GM19324 (cell line): ENCODE data around the gene LUC7L3.
A peak's percentile ranks its signal among the peaks of the same experiment; 100 is the strongest.

Source experiments
- ATAC-seq: cut with Tn5 transposase; IDR thresholded peaks from one replicate; pipeline ENCODE4 v1.9.1; 2021; ENCODE audit warnings: mild to moderate bottlenecking, moderate library complexity; ENCODE audit not compliant: unreplicated experiment, low FRiP score

Gene LUC7L3

DNA sequence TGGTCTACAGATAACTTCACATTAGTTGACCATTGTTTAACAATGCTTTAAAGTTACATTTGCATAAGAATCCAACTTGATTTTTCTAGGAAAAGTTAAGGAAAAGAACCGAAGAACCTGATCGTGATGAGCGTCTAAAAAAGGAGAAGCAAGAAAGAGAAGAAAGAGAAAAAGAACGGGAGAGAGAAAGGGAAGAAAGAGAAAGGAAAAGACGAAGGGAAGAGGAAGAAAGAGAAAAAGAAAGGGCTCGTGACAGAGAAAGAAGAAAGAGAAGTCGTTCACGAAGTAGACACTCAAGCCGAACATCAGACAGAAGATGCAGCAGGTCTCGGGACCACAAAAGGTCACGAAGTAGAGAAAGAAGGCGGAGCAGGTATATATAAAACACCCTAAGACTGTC, 26.2 kb downstream of the LUC7L3 start:
- no peak for ATAC-seq

- no peak for ATAC-seq
Measured at GRCh38 chr17:50749245-50749644, 29.8 kb downstream of the LUC7L3 start.

DNA sequence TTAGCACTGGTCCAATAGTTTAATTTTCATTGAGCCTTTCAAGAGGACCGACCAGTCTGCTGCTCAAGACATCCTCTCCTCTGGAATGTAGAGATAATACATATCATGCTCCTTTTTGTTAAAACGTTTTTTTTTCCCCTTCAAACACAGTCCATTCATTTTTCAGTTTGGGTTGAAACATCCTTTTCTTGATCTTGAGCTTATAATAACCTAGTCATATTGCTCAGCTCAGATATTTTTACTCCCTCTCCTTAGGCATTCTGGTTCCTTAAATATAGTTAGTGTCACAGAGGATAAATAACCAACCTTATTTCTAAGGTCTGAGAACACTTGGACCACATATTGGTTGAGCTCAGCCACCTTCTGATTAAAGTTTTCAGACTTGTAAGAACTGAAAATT, 35.1 kb downstream of the LUC7L3 start:
- no peak for ATAC-seq

- ATAC-seq = no peak
Measured at GRCh38 chr17:50758524-50758923, 39.1 kb downstream of the LUC7L3 start.

- ATAC-seq = no peak
Measured at GRCh38 chr17:50758989-50759544, 39.7 kb downstream of the LUC7L3 start.

DNA sequence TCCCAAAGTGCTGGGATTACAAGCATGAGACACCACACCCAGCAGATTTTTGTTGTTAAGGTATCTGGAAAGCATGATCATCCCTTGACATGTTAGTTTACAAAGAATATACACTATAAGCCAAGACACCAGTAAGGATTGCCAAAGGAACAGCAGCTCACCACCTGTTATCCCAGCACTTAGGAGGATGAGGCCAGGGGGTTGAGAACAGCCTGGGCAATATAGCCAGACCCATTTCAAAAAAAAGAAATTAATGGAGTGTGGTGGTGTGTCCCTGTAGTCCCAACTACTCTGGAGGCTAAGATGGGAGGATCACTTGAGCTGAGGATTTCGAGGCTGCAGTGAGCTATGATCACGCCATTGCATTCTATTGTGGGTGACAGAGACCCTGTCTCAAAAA, 42.8 kb downstream of the LUC7L3 start:
- no peak for ATAC-seq

DNA sequence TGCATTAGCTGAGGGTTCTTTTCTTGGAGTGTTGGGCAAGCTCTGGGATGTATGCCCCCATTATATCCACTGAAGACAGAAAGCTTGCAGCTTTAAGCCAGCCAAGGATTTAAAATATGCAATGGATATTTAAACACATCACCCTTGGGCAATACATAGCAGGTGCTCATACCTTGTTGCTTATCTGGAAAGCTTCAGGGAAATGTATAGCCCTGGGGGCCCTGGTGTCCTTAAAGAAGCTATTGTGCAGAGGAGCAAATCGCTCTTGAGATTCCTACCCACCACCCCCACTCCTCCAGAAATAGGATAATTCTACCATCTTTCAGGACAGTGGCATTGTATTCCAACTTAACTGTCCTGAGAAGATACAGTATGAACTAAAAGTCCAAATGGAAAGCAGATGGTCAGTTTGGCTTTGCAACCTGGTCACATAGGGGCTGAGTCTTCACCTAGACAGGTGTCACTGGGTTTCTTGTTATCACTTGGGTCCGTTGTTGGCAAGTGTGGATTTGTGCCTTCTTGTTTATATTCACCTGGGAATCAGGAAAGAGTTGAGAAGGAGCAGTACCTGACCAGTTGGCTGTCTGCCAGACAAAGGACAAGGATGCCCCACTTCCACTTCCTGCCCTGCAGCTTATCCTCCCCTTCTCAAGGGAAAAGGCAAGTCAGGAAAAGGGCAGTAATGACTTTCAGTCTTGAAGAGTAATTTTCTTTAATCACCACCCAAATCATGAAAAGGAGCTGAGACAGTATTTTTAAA, 44.5 kb downstream of the LUC7L3 start:
- no peak for ATAC-seq

DNA sequence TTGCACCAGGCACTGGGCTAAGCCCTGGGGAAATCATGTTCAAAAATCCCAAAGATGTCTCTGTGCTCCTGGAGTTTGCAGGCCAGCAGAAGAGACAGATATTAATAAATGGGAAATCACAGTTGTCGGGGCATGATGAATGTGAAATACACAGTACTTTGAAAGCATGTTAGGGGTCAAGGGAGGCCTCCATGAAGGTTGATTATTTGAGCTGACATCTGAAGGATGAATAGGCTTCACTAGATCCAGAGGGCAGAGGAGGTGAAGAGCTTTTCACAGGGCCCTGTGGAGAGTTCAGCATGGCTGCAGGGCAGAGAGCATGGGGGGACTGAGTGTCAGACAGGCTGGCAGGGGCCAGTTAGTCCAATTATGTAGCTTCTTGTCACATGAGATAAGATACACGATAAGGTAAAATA, 45.3 kb downstream of the LUC7L3 start:
- peak; percentile 14 for ATAC-seq

- ATAC-seq = peak; percentile 61
Measured at GRCh38 chr17:50765454-50766221, 46.2 kb downstream of the LUC7L3 start.

DNA sequence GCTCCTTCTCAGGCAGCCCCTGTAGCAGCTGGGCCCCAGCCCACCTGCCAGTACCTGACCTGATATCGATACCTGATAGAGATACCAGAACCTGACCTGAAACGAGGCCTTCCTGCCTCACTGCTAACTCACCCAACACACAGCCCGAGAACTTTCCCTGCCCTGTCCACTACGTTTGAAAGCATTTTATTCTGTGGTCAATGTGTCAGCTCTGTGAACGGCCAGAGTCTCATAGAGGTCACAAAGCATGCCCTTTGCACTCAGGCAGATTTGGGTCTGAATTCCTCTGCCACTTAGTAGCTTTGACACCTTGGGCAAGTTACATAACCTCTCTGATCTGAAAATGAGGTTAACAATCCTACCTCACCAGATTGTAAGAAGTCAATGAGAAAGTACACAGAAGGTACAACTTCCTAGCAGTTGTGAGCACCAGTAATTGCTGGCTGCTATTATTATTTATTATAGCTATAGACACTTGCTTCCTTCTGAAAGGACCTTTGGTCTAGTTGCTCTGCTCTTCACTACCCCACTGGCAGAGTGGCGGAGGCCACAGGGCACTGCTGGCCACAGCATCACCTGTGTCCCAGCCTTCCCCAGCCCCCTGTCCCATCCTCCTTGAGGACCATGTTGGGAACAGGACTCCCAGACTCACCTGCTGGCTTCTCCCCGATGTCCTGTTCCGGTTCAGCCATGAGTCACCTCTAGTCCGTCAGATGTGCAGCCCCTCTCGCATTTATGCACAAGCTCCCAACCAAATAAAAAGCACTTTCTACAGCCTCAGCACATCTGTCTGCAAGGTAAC, 47.0 kb downstream of the LUC7L3 start:
- no peak for ATAC-seq

DNA sequence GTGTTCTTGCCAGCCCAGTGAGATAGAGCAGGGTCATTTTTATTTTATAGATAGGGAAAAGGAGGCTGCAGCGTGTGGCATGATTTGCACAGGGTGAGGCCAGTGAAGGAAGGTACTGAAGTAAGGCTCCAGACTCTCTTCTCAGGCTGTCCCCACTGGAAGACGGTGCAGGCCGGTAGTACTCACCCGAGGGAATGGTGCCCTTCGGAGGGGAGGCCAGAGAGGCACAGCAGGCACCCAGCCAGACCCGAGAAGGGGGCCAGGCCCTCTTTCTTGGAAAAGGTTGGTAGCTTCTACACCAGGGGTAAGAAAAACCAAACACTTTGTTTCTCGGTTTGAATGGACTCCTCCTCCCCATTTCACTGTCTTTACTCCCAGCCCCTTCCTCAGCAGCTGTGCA, 47.6 kb downstream of the LUC7L3 start:
- ATAC-seq = no peak

- ATAC-seq = no peak
Measured at GRCh38 chr17:50767446-50767845, 48.0 kb downstream of the LUC7L3 start, which contains the start of gene ANKRD40CL. Gene ANKRD40CL, minus strand, starts transcription at chr17:50767518. Its CDS starts 605 bp downstream, at chr17:50766913.

DNA sequence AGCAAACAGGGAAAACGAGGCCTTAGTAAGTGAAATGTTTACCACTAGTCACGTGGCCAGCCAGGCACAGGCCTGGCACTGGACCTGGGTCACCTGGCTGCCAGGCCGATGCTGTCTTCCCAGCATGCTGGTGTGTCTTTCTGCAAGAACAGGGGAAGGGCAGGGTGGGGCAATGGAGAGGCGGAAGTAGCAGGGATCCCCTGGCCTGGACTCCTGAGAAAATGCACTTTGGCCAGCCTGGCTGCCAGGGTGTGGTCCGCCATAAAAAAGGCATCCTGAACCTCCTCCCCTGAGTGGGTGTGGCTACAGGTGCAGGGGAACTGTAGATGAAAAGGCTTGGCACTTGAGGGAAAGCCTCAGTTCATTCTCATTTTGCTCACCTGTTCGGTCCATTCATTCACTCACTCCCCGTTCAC, 49.0 kb downstream of the LUC7L3 start:
- ATAC-seq = no peak

DNA sequence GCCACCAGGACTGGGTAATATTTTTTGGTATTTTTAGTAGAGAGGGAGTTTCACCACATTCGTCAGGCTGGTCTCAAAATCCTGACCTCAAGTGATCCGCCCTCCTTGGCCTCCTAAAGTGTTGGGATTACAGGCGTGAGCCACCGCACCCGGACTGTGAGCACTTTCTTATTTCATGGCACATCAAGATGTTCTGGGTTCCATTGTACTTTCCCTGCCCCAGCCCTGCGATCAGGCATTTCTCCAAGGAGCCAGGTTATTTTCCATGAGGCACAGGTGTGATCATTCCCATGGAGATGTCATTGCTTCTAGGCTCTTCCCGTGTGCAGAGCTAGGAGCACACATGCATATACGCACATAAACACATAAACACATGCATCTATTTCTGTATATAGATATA, 50.5 kb downstream of the LUC7L3 start:
- no peak for ATAC-seq

DNA sequence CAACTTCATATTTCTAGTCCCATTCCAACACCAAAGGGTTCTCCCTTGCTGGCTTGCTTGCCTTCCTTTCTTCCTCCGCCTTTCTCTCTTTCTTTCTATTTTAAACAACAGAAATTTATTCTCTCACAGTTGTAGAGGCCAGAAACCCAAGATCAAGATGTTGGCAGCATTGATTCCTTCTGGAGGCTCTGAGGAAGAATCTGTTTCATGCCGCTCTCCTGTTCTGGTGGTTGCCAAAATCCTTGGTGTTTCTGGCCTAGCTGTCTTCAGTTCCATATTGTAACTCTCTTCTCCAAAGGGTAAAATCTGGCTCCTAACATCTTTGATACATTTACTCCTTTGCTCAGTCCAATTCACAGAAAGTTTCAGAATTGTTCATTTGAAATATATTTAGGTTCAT, 50.9 kb downstream of the LUC7L3 start:
- ATAC-seq = no peak

GRCh38 chr17:50771991-50772785, 52.8 kb downstream of the LUC7L3 start:
- no peak for ATAC-seq

DNA sequence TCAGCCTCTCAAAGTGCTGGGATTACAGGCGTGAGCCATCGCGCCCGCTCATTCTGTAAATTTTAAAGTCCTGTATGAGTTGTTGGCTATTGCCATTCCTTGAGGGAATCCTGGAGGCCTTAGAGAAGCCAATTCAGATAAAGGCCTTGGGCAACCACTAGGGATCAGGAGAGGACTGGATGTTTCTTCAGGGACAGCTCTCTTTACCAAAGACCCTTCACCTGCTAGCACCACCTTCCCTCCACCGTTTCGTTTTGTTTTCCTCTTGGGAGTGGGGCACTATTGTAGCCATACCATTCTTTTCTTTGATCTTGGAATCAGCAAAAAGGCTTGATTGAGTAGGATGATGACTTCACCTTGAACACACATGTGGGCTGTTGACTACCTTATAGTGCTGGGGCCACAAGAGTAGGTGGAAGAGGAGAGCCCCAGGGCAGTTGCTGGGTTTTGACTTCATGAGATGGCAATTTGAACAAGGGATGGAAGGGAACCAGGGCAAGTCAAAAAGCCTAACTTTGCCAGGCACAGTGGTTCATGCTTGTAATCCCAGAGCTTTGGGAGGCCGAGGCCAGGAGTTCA, 54.9 kb downstream of the LUC7L3 start:
- ATAC-seq = no peak

- ATAC-seq = no peak
Measured at GRCh38 chr17:50775926-50776325, 56.5 kb downstream of the LUC7L3 start.

DNA sequence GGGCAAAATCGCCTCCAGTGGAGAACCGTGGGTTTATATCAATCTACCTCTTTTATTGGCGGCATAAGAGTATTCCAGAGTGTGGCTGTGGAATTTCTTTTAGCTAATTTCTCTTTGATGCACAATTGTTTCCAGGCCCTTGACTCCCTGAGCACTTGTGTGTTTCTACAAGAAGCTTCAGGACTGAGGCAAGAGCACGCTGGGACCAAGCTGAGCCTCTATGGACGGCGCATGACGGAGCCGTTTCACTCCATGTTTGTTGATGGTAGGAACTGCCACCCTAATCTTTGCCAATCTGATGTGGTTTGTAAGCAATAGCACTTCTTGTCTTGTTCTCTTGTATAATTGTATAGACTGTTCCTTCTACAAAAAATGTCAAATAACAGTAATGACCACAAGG, 59.1 kb downstream of the LUC7L3 start:
- ATAC-seq = no peak

DNA sequence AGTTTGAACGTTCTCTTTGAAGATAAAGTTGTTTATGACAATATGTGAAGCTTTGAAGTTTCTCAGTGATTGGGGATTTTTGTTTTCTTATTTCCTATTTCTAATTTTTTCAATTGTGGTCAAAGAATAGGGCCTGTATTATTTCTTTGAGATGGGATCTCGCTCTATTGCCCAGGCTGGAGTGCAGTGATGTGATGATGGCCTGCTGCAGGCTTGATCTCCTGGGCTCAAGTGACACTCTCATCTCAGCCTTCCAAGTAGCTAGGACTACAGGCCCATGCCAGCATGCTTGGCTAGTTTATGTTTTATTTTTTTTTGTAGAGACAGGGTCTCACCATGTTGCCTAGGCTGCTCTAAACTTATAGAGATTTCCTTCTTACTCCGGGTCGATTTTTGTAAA, 59.6 kb downstream of the LUC7L3 start:
- no peak for ATAC-seq
